WTC11 (cell line): ENCODE measurements around the gene MCOLN1.

Experiments used
- CBFB ChIP-seq: sonication (generic); formaldehyde crosslinking; IDR thresholded peaks from 2 replicates; pipeline ENCODE4 v1.8.1; 2022; ENCODE audit warnings: mild to moderate bottlenecking, low read depth, missing genetic modification reagents
- ETV6 ChIP-seq: sonication (generic); formaldehyde crosslinking; IDR thresholded peaks from 2 replicates; pipeline ENCODE4 v1.8.1; 2022; ENCODE audit warnings: mild to moderate bottlenecking, missing genetic modification reagents
- MAX ChIP-seq: sonication (generic); formaldehyde crosslinking; IDR thresholded peaks from 2 replicates; pipeline ENCODE4 v1.8.0; 2022; ENCODE audit warnings: mild to moderate bottlenecking, missing genetic modification reagents
- NR2C2 ChIP-seq: sonication (generic); formaldehyde crosslinking; IDR thresholded peaks from 2 replicates; pipeline ENCODE4 v1.8.0; 2022; ENCODE audit warnings: mild to moderate bottlenecking, missing genetic modification reagents
- PRRX2 ChIP-seq: fragments of 250-450 bp; sonication (Bioruptor Pico); IDR thresholded peaks from 2 replicates; pipeline ENCODE4 v1.8.0; 2021; ENCODE audit warnings: mild to moderate bottlenecking
- TCF7 ChIP-seq: sonication (generic); formaldehyde crosslinking; IDR thresholded peaks from 2 replicates; pipeline ENCODE4 v1.8.0; 2022; ENCODE audit warnings: mild to moderate bottlenecking, low read depth, missing genetic modification reagents, moderate library complexity
- USF2 ChIP-seq: sonication (generic); formaldehyde crosslinking; IDR thresholded peaks from 2 replicates; pipeline ENCODE4 v1.8.1; 2023; ENCODE audit warnings: mild to moderate bottlenecking, missing genetic modification reagents, moderate library complexity
- ZNF138 ChIP-seq: sonication (generic); formaldehyde crosslinking; conservative IDR thresholded peaks from 2 replicates; pipeline ENCODE4 v1.8.1; 2022; ENCODE audit warnings: mild to moderate bottlenecking, moderate library complexity, missing genetic modification reagents
- TF ChIP-seq, protein P1 (sequence below): fragments of 200-600 bp; IDR thresholded peaks from 2 replicates; pipeline ENCODE4 v1.8.0; 2022; ENCODE audit warnings: antibody characterized with exemption
- TF ChIP-seq, protein P2 (sequence below): sonication (generic); formaldehyde crosslinking; conservative IDR thresholded peaks from 2 replicates; pipeline ENCODE4 v1.8.1; 2022; ENCODE audit warnings: mild to moderate bottlenecking, missing genetic modification reagents
- TF ChIP-seq, protein P3 (sequence below): sonication (generic); formaldehyde crosslinking; IDR thresholded peaks from 2 replicates; pipeline ENCODE4 v1.8.1; 2023; ENCODE audit warnings: mild to moderate bottlenecking, missing genetic modification reagents, moderate library complexity
- TF ChIP-seq, protein P4 (sequence below): sonication (generic); formaldehyde crosslinking; IDR thresholded peaks from 2 replicates; pipeline ENCODE4 v1.8.0; 2022; ENCODE audit warnings: mild to moderate bottlenecking, missing genetic modification reagents
- TF ChIP-seq, protein P5 (sequence below): sonication (generic); formaldehyde crosslinking; conservative IDR thresholded peaks from 2 replicates; pipeline ENCODE4 v1.8.1; 2023; ENCODE audit warnings: mild to moderate bottlenecking, low read depth, missing genetic modification reagents, moderate library complexity
- TF ChIP-seq, protein P6 (sequence below): sonication (generic); formaldehyde crosslinking; IDR thresholded peaks from 2 replicates; pipeline ENCODE4 v1.8.0; 2023; ENCODE audit warnings: missing genetic modification reagents

- TF ChIP-seq, protein P1, sequence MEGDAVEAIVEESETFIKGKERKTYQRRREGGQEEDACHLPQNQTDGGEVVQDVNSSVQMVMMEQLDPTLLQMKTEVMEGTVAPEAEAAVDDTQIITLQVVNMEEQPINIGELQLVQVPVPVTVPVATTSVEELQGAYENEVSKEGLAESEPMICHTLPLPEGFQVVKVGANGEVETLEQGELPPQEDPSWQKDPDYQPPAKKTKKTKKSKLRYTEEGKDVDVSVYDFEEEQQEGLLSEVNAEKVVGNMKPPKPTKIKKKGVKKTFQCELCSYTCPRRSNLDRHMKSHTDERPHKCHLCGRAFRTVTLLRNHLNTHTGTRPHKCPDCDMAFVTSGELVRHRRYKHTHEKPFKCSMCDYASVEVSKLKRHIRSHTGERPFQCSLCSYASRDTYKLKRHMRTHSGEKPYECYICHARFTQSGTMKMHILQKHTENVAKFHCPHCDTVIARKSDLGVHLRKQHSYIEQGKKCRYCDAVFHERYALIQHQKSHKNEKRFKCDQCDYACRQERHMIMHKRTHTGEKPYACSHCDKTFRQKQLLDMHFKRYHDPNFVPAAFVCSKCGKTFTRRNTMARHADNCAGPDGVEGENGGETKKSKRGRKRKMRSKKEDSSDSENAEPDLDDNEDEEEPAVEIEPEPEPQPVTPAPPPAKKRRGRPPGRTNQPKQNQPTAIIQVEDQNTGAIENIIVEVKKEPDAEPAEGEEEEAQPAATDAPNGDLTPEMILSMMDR: no peak
- TF ChIP-seq, protein P2, sequence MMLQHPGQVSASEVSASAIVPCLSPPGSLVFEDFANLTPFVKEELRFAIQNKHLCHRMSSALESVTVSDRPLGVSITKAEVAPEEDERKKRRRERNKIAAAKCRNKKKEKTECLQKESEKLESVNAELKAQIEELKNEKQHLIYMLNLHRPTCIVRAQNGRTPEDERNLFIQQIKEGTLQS (CRISPR knock-in tag): no peak
- TF ChIP-seq, protein P3, sequence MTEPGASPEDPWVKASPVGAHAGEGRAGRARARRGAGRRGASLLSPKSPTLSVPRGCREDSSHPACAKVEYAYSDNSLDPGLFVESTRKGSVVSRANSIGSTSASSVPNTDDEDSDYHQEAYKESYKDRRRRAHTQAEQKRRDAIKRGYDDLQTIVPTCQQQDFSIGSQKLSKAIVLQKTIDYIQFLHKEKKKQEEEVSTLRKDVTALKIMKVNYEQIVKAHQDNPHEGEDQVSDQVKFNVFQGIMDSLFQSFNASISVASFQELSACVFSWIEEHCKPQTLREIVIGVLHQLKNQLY (CRISPR knock-in tag): no peak
- TF ChIP-seq PRRX2 (CRISPR knock-in tag) (no peak), MAX (CRISPR knock-in tag) (no peak), TCF7 (CRISPR knock-in tag) (no peak), ETV6 (no peak), CBFB (CRISPR knock-in tag) (no peak), ZNF138 (no peak), NR2C2 (CRISPR knock-in tag) (no peak), USF2 (CRISPR knock-in tag) (no peak)
- TF ChIP-seq, protein P4, sequence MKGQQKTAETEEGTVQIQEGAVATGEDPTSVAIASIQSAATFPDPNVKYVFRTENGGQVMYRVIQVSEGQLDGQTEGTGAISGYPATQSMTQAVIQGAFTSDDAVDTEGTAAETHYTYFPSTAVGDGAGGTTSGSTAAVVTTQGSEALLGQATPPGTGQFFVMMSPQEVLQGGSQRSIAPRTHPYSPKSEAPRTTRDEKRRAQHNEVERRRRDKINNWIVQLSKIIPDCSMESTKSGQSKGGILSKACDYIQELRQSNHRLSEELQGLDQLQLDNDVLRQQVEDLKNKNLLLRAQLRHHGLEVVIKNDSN: no peak
- TF ChIP-seq, protein P5, sequence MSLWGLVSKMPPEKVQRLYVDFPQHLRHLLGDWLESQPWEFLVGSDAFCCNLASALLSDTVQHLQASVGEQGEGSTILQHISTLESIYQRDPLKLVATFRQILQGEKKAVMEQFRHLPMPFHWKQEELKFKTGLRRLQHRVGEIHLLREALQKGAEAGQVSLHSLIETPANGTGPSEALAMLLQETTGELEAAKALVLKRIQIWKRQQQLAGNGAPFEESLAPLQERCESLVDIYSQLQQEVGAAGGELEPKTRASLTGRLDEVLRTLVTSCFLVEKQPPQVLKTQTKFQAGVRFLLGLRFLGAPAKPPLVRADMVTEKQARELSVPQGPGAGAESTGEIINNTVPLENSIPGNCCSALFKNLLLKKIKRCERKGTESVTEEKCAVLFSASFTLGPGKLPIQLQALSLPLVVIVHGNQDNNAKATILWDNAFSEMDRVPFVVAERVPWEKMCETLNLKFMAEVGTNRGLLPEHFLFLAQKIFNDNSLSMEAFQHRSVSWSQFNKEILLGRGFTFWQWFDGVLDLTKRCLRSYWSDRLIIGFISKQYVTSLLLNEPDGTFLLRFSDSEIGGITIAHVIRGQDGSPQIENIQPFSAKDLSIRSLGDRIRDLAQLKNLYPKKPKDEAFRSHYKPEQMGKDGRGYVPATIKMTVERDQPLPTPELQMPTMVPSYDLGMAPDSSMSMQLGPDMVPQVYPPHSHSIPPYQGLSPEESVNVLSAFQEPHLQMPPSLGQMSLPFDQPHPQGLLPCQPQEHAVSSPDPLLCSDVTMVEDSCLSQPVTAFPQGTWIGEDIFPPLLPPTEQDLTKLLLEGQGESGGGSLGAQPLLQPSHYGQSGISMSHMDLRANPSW (CRISPR knock-in tag): no peak
- TF ChIP-seq, protein P6, sequence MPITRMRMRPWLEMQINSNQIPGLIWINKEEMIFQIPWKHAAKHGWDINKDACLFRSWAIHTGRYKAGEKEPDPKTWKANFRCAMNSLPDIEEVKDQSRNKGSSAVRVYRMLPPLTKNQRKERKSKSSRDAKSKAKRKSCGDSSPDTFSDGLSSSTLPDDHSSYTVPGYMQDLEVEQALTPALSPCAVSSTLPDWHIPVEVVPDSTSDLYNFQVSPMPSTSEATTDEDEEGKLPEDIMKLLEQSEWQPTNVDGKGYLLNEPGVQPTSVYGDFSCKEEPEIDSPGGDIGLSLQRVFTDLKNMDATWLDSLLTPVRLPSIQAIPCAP (CRISPR knock-in tag): no peak
These were observed 2.7 kb downstream of the MCOLN1 start for GRCh38 chr19:7524992-7525739.
